OCI-LY1 (cell line): ENCODE data around the gene UBE2C.

ENCODE experiments used
- CTCF ChIP-seq: fragments of 200-600 bp; sonication (generic), shearing (Covaris generic); IDR thresholded peaks from 2 replicates; pipeline ENCODE4 v1.5.1; 2017; ENCODE audit warnings: mild to moderate bottlenecking, antibody characterized with exemption, low read length, moderate library complexity, mixed read lengths
- EZH2 ChIP-seq: fragments of 200-600 bp; sonication (generic), shearing (Covaris generic); IDR thresholded peaks from 2 replicates; pipeline ENCODE4 v1.8.0; 2017; ENCODE audit warnings: borderline replicate concordance, mixed run types, mild to moderate bottlenecking, antibody characterized with exemption, low read length, moderate library complexity, mixed read lengths

- no peak for TF ChIP-seq CTCF
- no peak for TF ChIP-seq EZH2
Observed at GRCh38 chr20:45783656-45784294, 28.7 kb upstream of the UBE2C start.
